Neural cell (in vitro differentiated cells): ENCODE measurements around the gene SULT1B1. TPM values are rescaled to one million over a fixed set of nuclear protein-coding genes. Genes with fewer than 3 reads are reported as not detected.

ENCODE experiments used
- H2AFZ ChIP-seq: fragments of 200-600, 300-800 bp; sonication (generic), shearing (Covaris generic); 2 replicates; pipeline ENCODE4 v1.6.0; 2014; ENCODE audit warnings: low read depth, mild to moderate bottlenecking, antibody characterized with exemption, low read length, moderate library complexity
- H3F3A ChIP-seq: fragments of 200-600 bp; shearing (Covaris generic); 2 replicates; pipeline ENCODE4 v1.6.1; 2016; ENCODE audit warnings: mild to moderate bottlenecking, moderate library complexity, mixed read lengths, antibody characterized with exemption, low read length; ENCODE audit not compliant: insufficient read depth, poor library complexity, severe bottlenecking
- H3K27ac ChIP-seq: fragments of 200-600, 300-800 bp; sonication (generic), shearing (Covaris generic); 2 replicates; pipeline ENCODE4 v1.5.1; 2014; ENCODE audit warnings: mild to moderate bottlenecking, low read length, moderate library complexity
- H3K27me3 ChIP-seq: fragments of 300-800, 200-600 bp; sonication (generic), shearing (Covaris generic); 2 replicates; pipeline ENCODE4 v1.6.0; 2014; ENCODE audit warnings: mild to moderate bottlenecking, low read depth, low read length, moderate library complexity; ENCODE audit not compliant: insufficient read depth
- H3K36me3 ChIP-seq: fragments of 300-800, 200-600 bp; sonication (generic), shearing (Covaris generic); 2 replicates; pipeline ENCODE4 v1.5.1; 2014; ENCODE audit warnings: mild to moderate bottlenecking, antibody characterized with exemption, low read length, moderate library complexity; ENCODE audit not compliant: insufficient read depth
- H3K4me2 ChIP-seq: fragments of 300-800, 200-600 bp; sonication (generic), shearing (Covaris generic); 2 replicates; pipeline ENCODE4 v1.6.0; 2014; ENCODE audit warnings: mild to moderate bottlenecking, low read length
- H3K4me3 ChIP-seq: fragments of 300-800, 200-600 bp; sonication (generic), shearing (Covaris generic); 2 replicates; pipeline ENCODE4 v1.5.1; 2014; ENCODE audit warnings: mild to moderate bottlenecking, low read length, moderate library complexity
- H3K79me2 ChIP-seq: fragments of 200-600 bp; shearing (Covaris generic); replicated peaks from 2 replicates; pipeline ENCODE4 v1.6.0; 2014; ENCODE audit warnings: mild to moderate bottlenecking, low read length, moderate library complexity; ENCODE audit not compliant: insufficient read depth
- H3K9ac ChIP-seq: fragments of 300-800, 200-600 bp; sonication (generic), shearing (Covaris generic); 2 replicates; pipeline ENCODE4 v1.6.1; 2016; ENCODE audit warnings: mild to moderate bottlenecking, low read length, mixed read lengths
- H3K9me2 ChIP-seq: fragments of 200-600 bp; shearing (Covaris generic); 2 replicates; pipeline ENCODE4 v1.6.1; 2016; ENCODE audit warnings: mild to moderate bottlenecking, low read length, mixed read lengths; ENCODE audit not compliant: insufficient read depth
- H3K9me3 ChIP-seq: fragments of 200-600, 300-800 bp; sonication (generic), shearing (Covaris generic); 2 replicates; pipeline ENCODE4 v1.6.1; 2016; ENCODE audit warnings: mild to moderate bottlenecking, mixed run types, low read length, moderate library complexity, mixed read lengths
- H4K20me1 ChIP-seq: fragments of 200-600 bp; shearing (Covaris generic); 2 replicates; pipeline ENCODE4 v1.6.1; 2016; ENCODE audit warnings: mild to moderate bottlenecking, mixed run types; ENCODE audit not compliant: insufficient read depth
- EP300 ChIP-seq: fragments of 450-650 bp; conservative IDR thresholded peaks from 2 replicates; pipeline ENCODE4 v1.6.1; 2014; ENCODE audit warnings: antibody characterized with exemption, mild to moderate bottlenecking, moderate library complexity; ENCODE audit not compliant: poor library complexity, severe bottlenecking
- EZH2 ChIP-seq: fragments of 200-600, 300-800 bp; shearing (Covaris generic), sonication (generic); IDR thresholded peaks from 2 replicates; pipeline ENCODE4 v1.6.1; 2014; ENCODE audit warnings: antibody characterized with exemption, low read length, borderline replicate concordance, mild to moderate bottlenecking; ENCODE audit not compliant: insufficient read depth, poor library complexity, severe bottlenecking
- MXI1 ChIP-seq: fragments of 450-650 bp; conservative IDR thresholded peaks from 2 replicates; pipeline ENCODE4 v1.6.1; 2014; ENCODE audit warnings: antibody characterized with exemption, mild to moderate bottlenecking; ENCODE audit not compliant: poor library complexity, severe bottlenecking
- POLR2AphosphoS5 ChIP-seq: IDR thresholded peaks from 2 replicates; pipeline ENCODE4 v1.6.1; 2012
- RAD21 ChIP-seq: fragments of 450-650 bp; conservative IDR thresholded peaks from 2 replicates; pipeline ENCODE4 v1.6.1; 2014; ENCODE audit warnings: antibody characterized with exemption, mild to moderate bottlenecking, moderate library complexity
- SMC3 ChIP-seq: fragments of 450-650 bp; conservative IDR thresholded peaks from 2 replicates; pipeline ENCODE4 v1.6.1; 2014; ENCODE audit warnings: antibody characterized with exemption, mild to moderate bottlenecking, moderate library complexity; ENCODE audit not compliant: poor library complexity
- TAF1 ChIP-seq: IDR thresholded peaks from 2 replicates; pipeline ENCODE4 v1.6.1; 2012; ENCODE audit warnings: low read depth
- polyA plus RNA-seq: library from polyadenylated mRNA; depleted of rRNA; stranded (reverse); fragments of >200 nt; gene quantifications from 2 replicates; pipeline ENCODE4 v1.2.3, GENCODE V29; 2014
- TF ChIP-seq, protein P1 (sequence below): IDR thresholded peaks from 2 replicates; pipeline ENCODE4 v1.6.1; 2012; ENCODE audit warnings: borderline replicate concordance
- TF ChIP-seq, protein P2 (sequence below): fragments of 450-650 bp; IDR thresholded peaks from 2 replicates; pipeline ENCODE4 v1.5.1; 2014; ENCODE audit warnings: antibody characterized with exemption, mild to moderate bottlenecking, moderate library complexity; ENCODE audit not compliant: poor library complexity, severe bottlenecking

SULT1B1 gene
- polyA plus RNA-seq, 1 donor from 2014 or later: not detected

DNA sequence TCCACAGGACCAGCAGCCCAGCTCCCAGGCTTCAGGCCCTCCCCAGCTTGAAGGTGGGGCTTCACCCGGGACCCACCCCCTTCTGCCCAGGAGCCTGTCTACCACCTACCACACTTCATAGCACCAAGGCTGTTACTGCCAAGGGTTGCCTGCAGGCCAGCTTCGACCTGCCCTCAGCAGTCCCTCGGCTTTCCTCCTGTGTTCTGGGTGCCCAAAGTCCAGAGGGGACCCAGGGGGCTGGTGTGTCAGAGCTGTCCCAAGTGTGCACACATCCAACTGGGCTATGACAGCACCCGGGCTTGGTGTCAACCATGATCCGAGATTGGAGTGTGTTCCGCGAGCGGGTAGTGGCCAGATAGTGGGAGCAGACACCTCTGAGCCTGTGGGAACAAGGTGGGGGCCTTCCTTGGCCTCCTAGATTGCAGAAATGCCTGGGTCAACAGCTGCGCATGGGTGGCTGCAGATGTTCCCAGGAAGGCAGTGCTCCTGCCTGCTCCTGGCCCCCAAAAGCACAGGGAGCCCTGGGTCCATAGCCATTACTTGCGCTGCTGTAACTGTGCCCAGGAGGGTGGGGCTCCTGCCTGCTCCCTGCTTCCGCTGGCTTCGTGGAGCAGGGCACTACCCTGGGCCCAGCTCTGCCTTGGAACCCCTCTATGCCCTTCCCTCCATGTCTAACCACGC lies 16.8 kb downstream of the SULT1B1 start:
- no peaks in the 10 kb centered on the region for H3K36me3 ChIP-seq

DNA sequence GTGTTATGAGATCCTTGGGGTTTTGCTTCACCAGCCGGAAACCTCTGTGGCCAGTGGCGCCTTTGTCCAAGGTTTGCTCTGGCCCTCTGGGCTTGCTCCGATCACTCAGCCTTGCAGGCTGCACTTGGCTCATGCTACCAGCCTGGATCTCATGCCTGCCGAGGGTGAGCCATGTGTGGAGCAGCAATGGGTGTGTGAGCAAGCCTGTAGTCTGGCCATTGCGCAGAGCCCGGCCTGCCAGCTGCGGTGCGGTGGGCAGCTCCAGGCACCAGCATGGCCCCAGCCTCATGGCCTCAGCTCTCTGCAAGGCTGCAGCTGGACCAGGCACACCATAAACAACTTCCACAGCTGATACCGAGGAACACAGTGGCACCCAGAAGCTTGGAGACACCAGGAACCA lies 17.8 kb downstream of the SULT1B1 start:
- H3K4me3 ChIP-seq: no peak overlapping the region
- H3K9me3 ChIP-seq: no peaks in the 10 kb centered on the region
- no peak overlapping the region for H3K4me2 ChIP-seq
- no peak for TF ChIP-seq MXI1
- no peak for TF ChIP-seq SMC3
- TF ChIP-seq, protein P1, sequence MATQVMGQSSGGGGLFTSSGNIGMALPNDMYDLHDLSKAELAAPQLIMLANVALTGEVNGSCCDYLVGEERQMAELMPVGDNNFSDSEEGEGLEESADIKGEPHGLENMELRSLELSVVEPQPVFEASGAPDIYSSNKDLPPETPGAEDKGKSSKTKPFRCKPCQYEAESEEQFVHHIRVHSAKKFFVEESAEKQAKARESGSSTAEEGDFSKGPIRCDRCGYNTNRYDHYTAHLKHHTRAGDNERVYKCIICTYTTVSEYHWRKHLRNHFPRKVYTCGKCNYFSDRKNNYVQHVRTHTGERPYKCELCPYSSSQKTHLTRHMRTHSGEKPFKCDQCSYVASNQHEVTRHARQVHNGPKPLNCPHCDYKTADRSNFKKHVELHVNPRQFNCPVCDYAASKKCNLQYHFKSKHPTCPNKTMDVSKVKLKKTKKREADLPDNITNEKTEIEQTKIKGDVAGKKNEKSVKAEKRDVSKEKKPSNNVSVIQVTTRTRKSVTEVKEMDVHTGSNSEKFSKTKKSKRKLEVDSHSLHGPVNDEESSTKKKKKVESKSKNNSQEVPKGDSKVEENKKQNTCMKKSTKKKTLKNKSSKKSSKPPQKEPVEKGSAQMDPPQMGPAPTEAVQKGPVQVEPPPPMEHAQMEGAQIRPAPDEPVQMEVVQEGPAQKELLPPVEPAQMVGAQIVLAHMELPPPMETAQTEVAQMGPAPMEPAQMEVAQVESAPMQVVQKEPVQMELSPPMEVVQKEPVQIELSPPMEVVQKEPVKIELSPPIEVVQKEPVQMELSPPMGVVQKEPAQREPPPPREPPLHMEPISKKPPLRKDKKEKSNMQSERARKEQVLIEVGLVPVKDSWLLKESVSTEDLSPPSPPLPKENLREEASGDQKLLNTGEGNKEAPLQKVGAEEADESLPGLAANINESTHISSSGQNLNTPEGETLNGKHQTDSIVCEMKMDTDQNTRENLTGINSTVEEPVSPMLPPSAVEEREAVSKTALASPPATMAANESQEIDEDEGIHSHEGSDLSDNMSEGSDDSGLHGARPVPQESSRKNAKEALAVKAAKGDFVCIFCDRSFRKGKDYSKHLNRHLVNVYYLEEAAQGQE: no peak
- no peak overlapping the region for H3K27ac ChIP-seq
- H3K9ac ChIP-seq: no peak overlapping the region
- H3K9me2 ChIP-seq: no peaks in the 10 kb centered on the region
- no peaks in the 10 kb centered on the region for H4K20me1 ChIP-seq
- no peak overlapping the region for H2AFZ ChIP-seq
- H3K36me3 ChIP-seq: no peaks in the 10 kb centered on the region
- no peaks in the 10 kb centered on the region for H3K27me3 ChIP-seq
- no peaks in the 10 kb centered on the region for H3K79me2 ChIP-seq
- no peaks in the 10 kb centered on the region for H3F3A ChIP-seq

More for the DNA sequence above, 16.8 kb downstream of the SULT1B1 start:
- H3K4me3 ChIP-seq: no peak overlapping the region
- no peak overlapping the region for H3K27ac ChIP-seq
- H3K79me2 ChIP-seq: no peaks in the 10 kb centered on the region
- H3F3A ChIP-seq: no peaks in the 10 kb centered on the region
- no peaks in the 10 kb centered on the region for H3K27me3 ChIP-seq
- H3K9me2 ChIP-seq: no peaks in the 10 kb centered on the region
- H3K9me3 ChIP-seq: no peaks in the 10 kb centered on the region
- no peak for TF ChIP-seq RAD21
- TF ChIP-seq MXI1: no peak
- TF ChIP-seq, protein P2, sequence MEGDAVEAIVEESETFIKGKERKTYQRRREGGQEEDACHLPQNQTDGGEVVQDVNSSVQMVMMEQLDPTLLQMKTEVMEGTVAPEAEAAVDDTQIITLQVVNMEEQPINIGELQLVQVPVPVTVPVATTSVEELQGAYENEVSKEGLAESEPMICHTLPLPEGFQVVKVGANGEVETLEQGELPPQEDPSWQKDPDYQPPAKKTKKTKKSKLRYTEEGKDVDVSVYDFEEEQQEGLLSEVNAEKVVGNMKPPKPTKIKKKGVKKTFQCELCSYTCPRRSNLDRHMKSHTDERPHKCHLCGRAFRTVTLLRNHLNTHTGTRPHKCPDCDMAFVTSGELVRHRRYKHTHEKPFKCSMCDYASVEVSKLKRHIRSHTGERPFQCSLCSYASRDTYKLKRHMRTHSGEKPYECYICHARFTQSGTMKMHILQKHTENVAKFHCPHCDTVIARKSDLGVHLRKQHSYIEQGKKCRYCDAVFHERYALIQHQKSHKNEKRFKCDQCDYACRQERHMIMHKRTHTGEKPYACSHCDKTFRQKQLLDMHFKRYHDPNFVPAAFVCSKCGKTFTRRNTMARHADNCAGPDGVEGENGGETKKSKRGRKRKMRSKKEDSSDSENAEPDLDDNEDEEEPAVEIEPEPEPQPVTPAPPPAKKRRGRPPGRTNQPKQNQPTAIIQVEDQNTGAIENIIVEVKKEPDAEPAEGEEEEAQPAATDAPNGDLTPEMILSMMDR: no peak
- no peak for TF ChIP-seq POLR2AphosphoS5
- TF ChIP-seq, protein P1: no peak
- no peak for TF ChIP-seq EZH2
- TF ChIP-seq TAF1: no peak
- no peak for TF ChIP-seq EP300
- TF ChIP-seq SMC3: no peak
- no peaks in the 10 kb centered on the region for H4K20me1 ChIP-seq
- H3K9ac ChIP-seq: no peak overlapping the region
- no peak overlapping the region for H2AFZ ChIP-seq
- H3K4me2 ChIP-seq: no peak overlapping the region
